Lung microvascular endothelial cell (primary cell): ENCODE measurements around the gene SAMD5. TPM values are rescaled to one million over a fixed set of nuclear protein-coding genes. Genes with fewer than 3 reads are reported as not detected.
A peak's percentile ranks its signal among the peaks of the same experiment; 100 is the strongest.
"Not testable (repeated sequence)": the region's sequence is repeated elsewhere in the genome, so short reads cannot be mapped to it uniquely, and the experiment has no call there.

Experiments
- DNase-seq, 2 donors: peaks; one replicate each; pipeline versions ENCODE4 v3.0.0 to v3.0.0-alpha.2; 2010; ENCODE audit warnings: low read depth in 2 of 2
- total RNA-seq: library from RNA; depleted of rRNA; stranded (reverse); fragments of >200 nt; gene quantifications from 2 replicates; pipeline ENCODE4 v1.2.1, GENCODE V29; 2014

SAMD5 gene
- total RNA-seq, 1 donor from 2014 or later, result 0.40 TPM

GRCh38 chr6:147528511-147529145 lies 20.1 kb downstream of the SAMD5 start:
- no peak for DNase-seq

- DNase-seq, result no peak
These were observed 21.9 kb downstream of the SAMD5 start for GRCh38 chr6:147530132-147531060.

- DNase-seq, result no peak
These were observed 22.8 kb downstream of the SAMD5 start for GRCh38 chr6:147531321-147531720.

- DNase-seq, result no peak
These were observed 25.8 kb downstream of the SAMD5 start for GRCh38 chr6:147534116-147534860.

GRCh38 chr6:147538821-147539220 lies 30.3 kb downstream of the SAMD5 start:
- no peak for DNase-seq

GRCh38 chr6:147540075-147540474 lies 31.6 kb downstream of the SAMD5 start:
- DNase-seq, result no peak

- DNase-seq, result not testable (repeated sequence)
These were observed 33.9 kb downstream of the SAMD5 start for GRCh38 chr6:147542436-147542835.

- DNase-seq, result no peak
These were observed 35.9 kb downstream of the SAMD5 start for GRCh38 chr6:147544420-147544819.

- no peak for DNase-seq
These were observed 38.2 kb downstream of the SAMD5 start for GRCh38 chr6:147546501-147547368.

GRCh38 chr6:147547369-147547902 lies 38.9 kb downstream of the SAMD5 start:
- DNase-seq, result no peak

- no peak for DNase-seq
These were observed 40.5 kb downstream of the SAMD5 start for GRCh38 chr6:147548921-147549475.

GRCh38 chr6:147549531-147549930 lies 41.0 kb downstream of the SAMD5 start:
- DNase-seq, result no peak

- no peak for DNase-seq
These were observed 43.5 kb downstream of the SAMD5 start for GRCh38 chr6:147551976-147552375.

GRCh38 chr6:147553099-147553498 lies 44.6 kb downstream of the SAMD5 start:
- DNase-seq, result no peak

- DNase-seq, result no peak
These were observed 45.8 kb downstream of the SAMD5 start for GRCh38 chr6:147554281-147554680.

GRCh38 chr6:147559006-147559405 lies 50.5 kb downstream of the SAMD5 start:
- DNase-seq, result no peak

GRCh38 chr6:147560670-147561069 lies 52.2 kb downstream of the SAMD5 start:
- DNase-seq, result no peak

- DNase-seq, result peak in 1 of 2 donors; percentile 46
These were observed 53.2 kb downstream of the SAMD5 start for GRCh38 chr6:147561726-147562125.

- DNase-seq, result no peak
These were observed 55.0 kb downstream of the SAMD5 start for GRCh38 chr6:147563472-147563871.

GRCh38 chr6:147564556-147564955 lies 56.1 kb downstream of the SAMD5 start:
- DNase-seq, result no peak
